ENCODE results near the gene NOS2.
"Not testable (repeated sequence)": the region's sequence is repeated elsewhere in the genome, so short reads cannot be mapped to it uniquely, and the experiment has no call there.

DNA sequence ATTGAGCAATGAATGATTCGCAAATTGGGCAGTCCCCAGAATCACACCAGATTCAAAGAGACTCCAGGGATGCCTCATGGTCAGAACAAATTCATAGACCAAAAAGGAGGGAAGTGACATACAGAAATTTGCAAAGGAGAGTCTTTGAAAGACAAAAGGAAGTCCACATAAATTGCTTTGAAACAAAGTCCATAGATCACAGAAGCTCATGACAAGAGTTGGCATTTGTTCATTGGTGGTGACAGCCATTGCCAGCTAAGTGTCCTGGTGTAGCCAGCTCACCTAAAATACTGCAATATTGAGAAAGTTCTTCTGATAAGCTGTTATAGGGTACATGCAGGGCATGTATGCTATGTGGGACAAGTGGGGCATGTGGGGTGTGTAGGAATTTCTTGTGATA lies 37.4 kb upstream of the NOS2 start:
- TF ChIP-seq, protein P1, sequence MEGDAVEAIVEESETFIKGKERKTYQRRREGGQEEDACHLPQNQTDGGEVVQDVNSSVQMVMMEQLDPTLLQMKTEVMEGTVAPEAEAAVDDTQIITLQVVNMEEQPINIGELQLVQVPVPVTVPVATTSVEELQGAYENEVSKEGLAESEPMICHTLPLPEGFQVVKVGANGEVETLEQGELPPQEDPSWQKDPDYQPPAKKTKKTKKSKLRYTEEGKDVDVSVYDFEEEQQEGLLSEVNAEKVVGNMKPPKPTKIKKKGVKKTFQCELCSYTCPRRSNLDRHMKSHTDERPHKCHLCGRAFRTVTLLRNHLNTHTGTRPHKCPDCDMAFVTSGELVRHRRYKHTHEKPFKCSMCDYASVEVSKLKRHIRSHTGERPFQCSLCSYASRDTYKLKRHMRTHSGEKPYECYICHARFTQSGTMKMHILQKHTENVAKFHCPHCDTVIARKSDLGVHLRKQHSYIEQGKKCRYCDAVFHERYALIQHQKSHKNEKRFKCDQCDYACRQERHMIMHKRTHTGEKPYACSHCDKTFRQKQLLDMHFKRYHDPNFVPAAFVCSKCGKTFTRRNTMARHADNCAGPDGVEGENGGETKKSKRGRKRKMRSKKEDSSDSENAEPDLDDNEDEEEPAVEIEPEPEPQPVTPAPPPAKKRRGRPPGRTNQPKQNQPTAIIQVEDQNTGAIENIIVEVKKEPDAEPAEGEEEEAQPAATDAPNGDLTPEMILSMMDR (IDR thresholded peaks at IDR 0.05), result not testable (repeated sequence)
- not testable (repeated sequence) for TF ChIP-seq POLR2A, EP300, POLR2AphosphoS5 (IDR thresholded peaks at IDR 0.05)
